GM21515 (cell line): Measurements from ENCODE around the gene LRP5.
A peak's percentile ranks its signal among the peaks of the same experiment; 100 is the strongest.
"Not testable (repeated sequence)": the region's sequence is repeated elsewhere in the genome, so short reads cannot be mapped to it uniquely, and the experiment has no call there.

Experiments used
- ATAC-seq: cut with Tn5 transposase; IDR thresholded peaks from one replicate; pipeline ENCODE4 v1.9.1; 2021; ENCODE audit not compliant: unreplicated experiment

LRP5 gene

GRCh38 chr11:68460741-68461574 is 148.6 kb downstream of the LRP5 start, which contains the start of gene PPP6R3:
TSS of gene PPP6R3 (plus strand) at chr11:68460752. CDS start at chr11:68537665, 76,913 bp downstream.
- peak; percentile 32 for ATAC-seq

DNA sequence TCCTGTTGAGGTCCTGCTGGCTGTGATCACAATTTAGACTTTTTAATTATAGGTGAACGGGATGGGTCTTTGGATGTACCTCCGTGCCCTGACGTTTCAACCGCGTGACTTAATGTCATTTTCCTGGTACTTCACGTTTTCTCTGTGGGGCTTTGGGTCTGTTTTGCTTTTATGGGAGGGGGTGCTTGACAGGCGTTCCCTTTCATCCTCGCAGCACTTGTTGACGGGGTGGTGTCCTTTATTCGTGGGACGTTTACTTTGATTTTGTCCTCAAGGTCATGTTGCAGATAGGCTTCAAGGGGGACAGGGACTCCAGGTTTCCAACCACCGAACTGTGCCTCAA is 149.2 kb downstream of the LRP5 start:
- ATAC-seq = no peak

DNA sequence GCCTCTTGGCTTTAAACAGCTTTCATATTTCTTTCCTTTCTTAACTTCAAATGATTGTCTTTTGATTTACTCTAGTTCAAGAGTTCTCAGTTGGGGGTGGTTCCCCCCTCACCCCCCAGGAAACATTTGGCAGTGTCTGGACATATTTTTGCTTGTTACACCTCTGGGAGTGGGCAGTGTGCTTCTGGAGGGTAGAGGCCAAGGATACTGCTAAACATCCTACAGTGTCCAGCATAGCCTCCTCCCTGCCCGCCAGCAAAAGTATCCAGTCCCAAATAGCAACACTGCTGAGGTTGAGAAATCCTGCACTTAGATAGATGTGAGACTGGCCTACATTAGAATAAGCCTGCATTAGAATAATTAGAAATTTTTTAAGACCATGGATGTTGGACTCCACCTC is 151.3 kb downstream of the LRP5 start:
- ATAC-seq = no peak

- ATAC-seq = no peak
These were observed 154.9 kb downstream of the LRP5 start for GRCh38 chr11:68467201-68467834.

GRCh38 chr11:68468217-68468828 is 155.9 kb downstream of the LRP5 start:
- ATAC-seq = no peak

- no peak for ATAC-seq
These were observed 156.7 kb downstream of the LRP5 start for GRCh38 chr11:68469122-68469521.

DNA sequence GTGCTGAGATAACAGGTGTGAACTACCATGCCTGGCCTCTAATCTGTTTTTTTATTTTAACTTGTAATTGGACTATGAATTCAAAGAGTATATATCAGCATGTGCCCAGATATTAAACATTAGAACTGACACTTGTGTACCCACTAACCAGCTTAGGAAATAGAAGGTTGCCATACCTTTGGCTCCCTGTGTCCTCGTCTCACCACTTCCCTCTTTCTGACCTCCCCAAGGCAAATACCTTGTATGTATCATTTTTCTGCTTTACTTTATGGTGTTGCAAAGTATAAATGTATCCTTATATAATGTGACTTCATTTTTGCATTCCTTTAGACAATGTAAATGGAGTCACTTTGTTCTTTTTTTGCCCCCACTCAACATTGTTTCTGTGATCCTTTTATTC is 157.3 kb downstream of the LRP5 start:
- ATAC-seq = no peak

DNA sequence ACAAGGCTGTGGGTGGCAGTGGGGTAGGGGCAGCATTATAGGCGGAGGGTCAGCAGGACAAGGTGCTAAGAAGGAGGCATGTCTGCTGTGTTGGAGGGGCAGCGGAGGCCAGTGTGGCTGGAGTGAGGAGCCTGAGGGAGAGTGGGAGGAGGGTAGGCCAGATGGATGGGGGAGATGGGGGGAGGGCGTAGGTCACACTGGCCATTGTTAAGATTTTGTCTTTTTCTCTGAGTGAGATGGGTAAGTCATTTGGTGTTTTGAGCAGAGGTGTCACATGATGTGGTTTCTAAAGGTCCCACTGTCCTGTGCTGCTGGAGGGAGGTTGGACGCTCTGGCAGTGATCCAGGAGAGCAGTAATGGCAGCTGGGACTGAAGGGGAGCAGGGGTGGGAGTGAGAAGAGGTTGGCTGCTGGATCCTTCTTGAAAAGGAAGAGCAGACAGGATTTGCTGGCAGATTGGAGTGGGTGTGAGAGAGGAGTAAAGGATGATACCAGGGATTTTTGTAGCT is 158.0 kb downstream of the LRP5 start:
- no peak for ATAC-seq

GRCh38 chr11:68471360-68472340 is 159.3 kb downstream of the LRP5 start:
- no peak for ATAC-seq

- ATAC-seq = no peak
These were observed 160.4 kb downstream of the LRP5 start for GRCh38 chr11:68472778-68473177.

GRCh38 chr11:68473693-68474092 is 161.3 kb downstream of the LRP5 start:
- no peak for ATAC-seq

DNA sequence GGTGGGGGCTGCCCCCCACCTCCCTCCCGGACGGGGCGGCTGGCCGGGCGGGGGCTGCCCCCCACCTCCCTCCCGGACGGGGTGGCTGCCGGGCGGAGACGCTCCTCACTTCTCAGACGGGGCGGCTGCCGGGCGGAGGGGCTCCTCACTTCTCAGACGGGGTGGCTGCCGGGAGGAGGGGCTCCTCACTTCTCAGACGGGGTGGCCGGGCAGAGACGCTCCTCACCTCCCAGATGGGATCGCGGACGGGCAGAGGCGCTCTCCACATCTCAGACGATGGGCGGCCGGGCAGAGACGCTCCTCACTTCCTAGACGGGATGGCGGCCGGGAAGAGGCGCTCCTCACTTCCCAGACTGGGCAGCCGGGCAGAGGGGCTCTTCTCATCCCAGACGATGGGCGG is 163.2 kb downstream of the LRP5 start:
- ATAC-seq = not testable (repeated sequence)

- ATAC-seq = no peak
These were observed 167.0 kb downstream of the LRP5 start for GRCh38 chr11:68479390-68479789.

DNA sequence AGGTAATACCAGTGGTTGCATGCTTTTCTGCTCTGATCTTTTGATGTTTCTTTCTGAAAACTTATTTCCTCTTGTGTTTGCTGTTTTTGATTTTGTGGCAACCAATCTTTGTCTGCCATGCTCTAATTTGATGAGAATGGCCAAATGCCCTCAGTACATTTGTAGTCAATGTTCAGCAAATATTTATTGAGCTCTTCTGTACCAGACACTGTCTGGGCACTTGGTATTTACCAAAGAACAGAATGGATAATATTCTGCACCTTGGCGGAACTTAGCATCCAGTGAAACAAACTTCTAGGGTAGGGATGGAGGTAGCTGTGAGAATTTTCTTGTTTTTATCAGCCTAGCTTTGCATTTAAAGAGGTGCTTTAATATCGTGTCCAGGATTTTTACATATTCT is 167.8 kb downstream of the LRP5 start:
- ATAC-seq = no peak

DNA sequence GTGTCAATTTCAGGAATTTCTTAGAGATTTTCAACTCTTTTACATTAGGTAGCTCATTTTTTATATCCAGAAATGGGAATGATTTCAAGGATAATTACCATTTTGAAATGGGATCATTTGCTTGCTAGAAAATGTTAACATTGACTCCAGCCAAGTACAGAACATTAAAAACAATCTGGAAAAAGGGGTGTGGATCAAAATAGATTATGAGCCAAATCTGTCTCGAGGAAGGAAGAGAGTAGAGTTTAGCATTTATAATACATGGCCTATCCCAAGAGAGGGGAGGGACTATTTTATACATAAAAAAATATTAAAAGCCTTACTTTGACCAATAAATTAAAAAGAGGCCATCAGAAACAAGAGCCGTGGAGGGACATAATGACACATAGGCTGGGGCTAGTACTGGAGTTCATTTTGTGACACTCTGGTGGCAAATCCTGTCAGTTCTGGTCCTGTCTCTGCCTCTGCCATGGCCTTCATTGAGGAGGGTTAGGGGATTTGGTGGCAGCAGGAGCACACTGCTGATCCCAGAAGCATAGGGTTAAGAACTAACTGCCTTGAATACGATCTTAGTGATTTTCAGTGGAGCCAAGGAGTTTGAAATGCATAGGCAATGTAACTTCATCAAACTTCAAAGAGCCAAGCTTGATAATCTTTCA is 168.6 kb downstream of the LRP5 start:
- ATAC-seq = no peak

- no peak for ATAC-seq
These were observed 169.3 kb downstream of the LRP5 start for GRCh38 chr11:68481579-68482240.

DNA sequence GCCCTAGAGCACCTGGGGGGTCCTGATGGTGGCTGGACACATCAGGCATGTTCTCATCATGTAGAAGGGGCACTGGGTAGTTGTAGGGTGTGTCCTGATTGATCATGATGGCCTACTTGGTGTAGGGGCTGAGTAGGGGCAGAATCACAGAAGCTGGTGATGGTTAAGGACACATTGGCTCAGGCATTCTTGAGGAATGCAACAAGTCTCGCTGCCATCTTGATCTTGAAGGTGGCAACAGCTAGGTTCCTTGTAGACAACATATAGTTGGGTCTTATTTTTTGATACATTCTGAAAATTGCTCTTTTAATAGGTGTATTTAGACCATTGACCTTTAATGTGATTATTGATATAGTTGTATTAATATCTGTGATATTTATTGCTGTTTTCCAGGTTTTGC is 176.2 kb downstream of the LRP5 start:
- no peak for ATAC-seq

DNA sequence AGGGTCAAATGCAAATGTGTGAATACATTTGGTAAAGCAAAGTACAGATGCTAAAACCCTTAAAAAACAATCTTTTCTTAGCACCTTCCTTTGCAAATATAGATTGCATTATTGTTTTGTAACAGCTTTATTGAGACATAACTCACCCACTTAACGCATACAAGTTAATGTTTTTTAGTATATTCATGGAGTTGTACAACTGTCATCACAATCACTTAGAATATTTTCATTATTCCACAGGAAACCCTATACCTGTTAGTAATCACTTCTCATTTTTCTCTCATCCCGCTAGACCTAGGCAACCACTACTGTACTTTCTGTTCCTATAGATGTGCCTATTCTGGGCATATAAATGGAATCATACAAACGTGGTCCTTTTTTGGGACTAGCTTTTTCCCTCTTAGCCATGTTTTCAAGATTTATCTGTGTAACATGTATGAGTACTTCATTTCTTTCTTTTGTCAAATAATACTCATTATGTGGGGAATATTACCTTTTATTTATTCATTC is 182.9 kb downstream of the LRP5 start:
- no peak for ATAC-seq

DNA sequence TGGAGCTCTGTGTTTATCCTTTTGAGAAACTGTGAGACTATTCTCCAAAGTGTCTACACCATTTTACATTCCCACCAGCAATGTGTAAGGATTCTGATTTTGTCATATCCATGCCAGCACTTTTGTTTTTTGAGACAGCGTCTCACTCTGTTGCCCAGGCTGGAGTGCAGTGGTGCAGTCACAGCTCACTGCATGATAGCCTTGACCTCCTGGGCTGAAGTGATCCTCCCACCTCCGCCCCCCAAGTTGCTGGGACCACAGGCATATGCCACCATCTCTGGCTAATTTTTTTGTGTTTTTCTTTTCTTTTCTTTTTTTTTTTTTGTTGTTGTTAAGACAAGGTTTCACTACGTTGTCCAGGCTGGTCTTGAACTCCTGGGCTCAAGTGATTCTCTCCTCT is 183.5 kb downstream of the LRP5 start:
- no peak for ATAC-seq

DNA sequence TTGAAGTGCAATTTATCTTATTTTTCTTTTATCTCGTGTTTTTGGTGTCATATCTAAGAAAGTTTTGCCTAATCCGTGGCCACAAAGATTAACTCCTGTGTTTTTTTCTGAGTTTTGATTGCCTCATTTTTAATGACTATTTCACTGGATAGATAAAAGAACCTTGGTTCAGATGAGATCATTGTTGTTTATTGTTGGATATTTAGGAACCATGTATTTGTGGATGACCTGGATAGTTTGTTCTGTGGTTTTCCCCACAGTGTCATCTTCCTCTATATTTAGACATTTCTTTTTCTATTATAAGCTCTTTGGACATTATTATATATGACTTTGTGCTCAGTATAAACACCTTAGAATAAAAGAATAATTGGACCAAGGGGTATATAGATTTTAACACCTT is 185.4 kb downstream of the LRP5 start:
- no peak for ATAC-seq
